HEK293T (cell line): ENCODE data around the gene PANX2.

Experiments
- CTCF ChIA-PET: fragments of 350-600 bp; formaldehyde crosslinking; extraction: SDS; loops from one replicate; lab custom pipeline; 2021; ENCODE audit warnings: antibody characterized with exemption, inconsistent platforms; lab: Yijun Ruan, JAX
- POLR2A ChIA-PET: fragments of 350-600 bp; formaldehyde crosslinking; extraction: SDS; loops from one replicate; lab custom pipeline; 2020; ENCODE audit warnings: antibody characterized with exemption, inconsistent platforms; lab: Yijun Ruan, JAX
- DNase-seq: peaks from one replicate; pipeline ENCODE4 v3.0.0; 2012; ENCODE audit warnings: mixed read lengths; ENCODE audit errors: extremely low spot score
- ARNT ChIP-seq: fragments of 450-650 bp; IDR thresholded peaks from 2 replicates; pipeline ENCODE4 v1.6.1; 2017; ENCODE audit warnings: mild to moderate bottlenecking
- BHLHE40 ChIP-seq: fragments of 450-650 bp; IDR thresholded peaks from 2 replicates; pipeline ENCODE4 v1.6.1; 2016; ENCODE audit warnings: mild to moderate bottlenecking, moderate library complexity, borderline replicate concordance
- CTBP1 ChIP-seq: fragments of 450-650 bp; IDR thresholded peaks from 2 replicates; pipeline ENCODE4 v1.6.1; 2016; ENCODE audit warnings: borderline replicate concordance
- ELF4 ChIP-seq: fragments of 450-650 bp; IDR thresholded peaks from 2 replicates; pipeline ENCODE4 v1.6.1; 2017; ENCODE audit warnings: antibody characterized with exemption
- FOXA1 ChIP-seq: fragments of 450-650 bp; IDR thresholded peaks from 2 replicates; pipeline ENCODE4 v1.6.1; 2016; ENCODE audit warnings: mild to moderate bottlenecking
- FOXK2 ChIP-seq: fragments of 450-650 bp; IDR thresholded peaks from 2 replicates; pipeline ENCODE4 v1.6.1; 2016; ENCODE audit warnings: mild to moderate bottlenecking
- FOXM1 ChIP-seq: fragments of 450-650 bp; IDR thresholded peaks from 2 replicates; pipeline ENCODE4 v1.6.1; 2017; ENCODE audit warnings: mild to moderate bottlenecking, borderline replicate concordance
- HDGF ChIP-seq: fragments of 450-650 bp; IDR thresholded peaks from 2 replicates; pipeline ENCODE4 v1.6.1; 2017; ENCODE audit warnings: antibody characterized with exemption, borderline replicate concordance
- L3MBTL2 ChIP-seq: fragments of 450-650 bp; conservative IDR thresholded peaks from 2 replicates; pipeline ENCODE4 v1.6.1; 2016; ENCODE audit warnings: mild to moderate bottlenecking
- LEF1 ChIP-seq: fragments of 450-650 bp; IDR thresholded peaks from 2 replicates; pipeline ENCODE4 v1.6.1; 2017; ENCODE audit warnings: mild to moderate bottlenecking, borderline replicate concordance
- NFRKB ChIP-seq: fragments of 450-650 bp; IDR thresholded peaks from 2 replicates; pipeline ENCODE4 v1.6.1; 2016; ENCODE audit warnings: mild to moderate bottlenecking, moderate library complexity
- PKNOX1 ChIP-seq: fragments of 450-650 bp; IDR thresholded peaks from 2 replicates; pipeline ENCODE4 v1.6.1; 2016
- SP1 ChIP-seq: fragments of 450-650 bp; IDR thresholded peaks from 2 replicates; pipeline ENCODE4 v1.6.1; 2017
- SUZ12 ChIP-seq: fragments of 450-650 bp; IDR thresholded peaks from 2 replicates; pipeline ENCODE4 v1.6.1; 2016; ENCODE audit warnings: mild to moderate bottlenecking
- TARDBP ChIP-seq: fragments of 450-650 bp; IDR thresholded peaks from 2 replicates; pipeline ENCODE4 v1.6.1; 2016
- ZNF384 ChIP-seq: fragments of 450-650 bp; IDR thresholded peaks from 2 replicates; pipeline ENCODE4 v1.6.1; 2016

PANX2 gene

GRCh38 chr22:50224071-50224470 is 53.5 kb downstream of the PANX2 start:
- TF ChIP-seq FOXM1 (no peak), LEF1 (no peak), CTBP1 (no peak), L3MBTL2 (no peak), NFRKB (no peak), ZNF384 (no peak), ARNT (no peak), FOXA1 (no peak), SUZ12 (no peak)
- ChIA-PET CTCF (interaction anchor here (1.1 to 1.2 kb wide), 2 partner anchors 13 to 17 kb away, joined by 3 read pairs; no protein-coding TSS in a partner anchor), POLR2A (no interaction called here)
- no peak for DNase-seq

DNA sequence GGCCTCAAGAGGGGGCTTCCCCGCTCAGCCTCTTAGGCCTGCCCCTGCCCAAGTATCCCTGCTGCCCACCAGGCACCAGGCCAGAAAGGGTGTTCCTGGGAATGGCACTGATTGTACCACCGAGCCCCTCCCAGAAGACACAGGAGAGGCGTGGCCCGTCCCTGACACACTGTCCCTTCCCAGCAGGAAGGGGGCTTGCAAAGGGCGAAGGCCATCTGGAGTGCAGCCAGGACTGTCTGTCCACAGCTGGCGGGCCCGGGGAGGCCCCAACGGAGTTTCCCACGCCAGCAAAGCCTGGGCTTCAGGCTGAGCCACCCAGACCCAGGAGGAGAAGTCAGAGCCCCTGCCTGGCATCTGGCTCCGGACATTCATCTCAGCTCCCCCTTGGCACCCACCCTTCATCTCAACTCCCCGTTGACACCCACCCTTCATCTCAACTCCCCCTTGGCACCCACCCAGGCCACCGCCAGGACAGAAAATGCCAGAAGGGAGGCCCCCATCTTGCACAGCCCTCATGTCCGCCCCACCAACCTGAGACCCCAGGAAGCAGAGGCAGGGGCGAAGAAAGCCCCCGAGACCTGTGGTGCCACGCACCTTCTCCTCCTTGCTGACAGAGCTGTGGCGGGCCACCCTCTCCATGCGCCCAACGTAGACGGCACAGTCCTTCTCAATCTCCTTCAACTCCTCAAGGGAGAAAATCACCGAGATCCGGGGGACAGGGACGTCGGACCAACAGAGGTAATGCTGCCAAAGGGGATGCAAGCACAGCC is 54.9 kb downstream of the PANX2 start:
- CTCF ChIA-PET, result no interaction called here
- POLR2A ChIA-PET, result no interaction called here
- TF ChIP-seq FOXM1 (no peak), HDGF (no peak), NFRKB (no peak), FOXK2 (no peak), BHLHE40 (no peak), SP1 (no peak), FOXA1 (no peak), PKNOX1 (no peak), CTBP1 (no peak), TARDBP (no peak), ZNF384 (no peak), ELF4 (no peak), LEF1 (no peak), ARNT (no peak), SUZ12 (no peak), L3MBTL2 (no peak)
- DNase-seq, result no peak

- no peak for DNase-seq
- ChIA-PET POLR2A (no interaction called here), CTCF (no interaction called here)
- TF ChIP-seq BHLHE40 (no peak), PKNOX1 (no peak), CTBP1 (no peak)
Measured at GRCh38 chr22:50226063-50226874, 55.7 kb downstream of the PANX2 start.

DNA sequence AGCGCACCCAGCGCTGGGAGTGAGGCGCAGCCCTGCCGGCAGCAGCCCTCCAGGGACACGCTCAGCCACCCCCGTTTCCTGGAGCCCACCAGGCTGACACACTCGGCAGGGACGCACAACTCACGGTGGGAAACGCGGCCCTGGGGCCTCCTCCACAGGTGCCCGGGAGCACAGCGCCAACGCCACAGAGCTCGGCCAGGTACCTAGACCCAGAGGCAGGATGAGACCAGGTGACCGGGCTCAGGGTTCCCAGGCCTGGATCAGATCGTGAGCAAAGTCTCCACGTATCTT is 56.3 kb downstream of the PANX2 start:
- TF ChIP-seq ARNT (no peak), ELF4 (no peak), PKNOX1 (no peak), NFRKB (no peak), FOXA1 (no peak), ZNF384 (no peak), FOXK2 (no peak), LEF1 (no peak), BHLHE40 (no peak), L3MBTL2 (no peak), SP1 (no peak), HDGF (no peak), TARDBP (no peak), CTBP1 (no peak)
- ChIA-PET POLR2A (no interaction called here), CTCF (no interaction called here)
- DNase-seq, result no peak

DNA sequence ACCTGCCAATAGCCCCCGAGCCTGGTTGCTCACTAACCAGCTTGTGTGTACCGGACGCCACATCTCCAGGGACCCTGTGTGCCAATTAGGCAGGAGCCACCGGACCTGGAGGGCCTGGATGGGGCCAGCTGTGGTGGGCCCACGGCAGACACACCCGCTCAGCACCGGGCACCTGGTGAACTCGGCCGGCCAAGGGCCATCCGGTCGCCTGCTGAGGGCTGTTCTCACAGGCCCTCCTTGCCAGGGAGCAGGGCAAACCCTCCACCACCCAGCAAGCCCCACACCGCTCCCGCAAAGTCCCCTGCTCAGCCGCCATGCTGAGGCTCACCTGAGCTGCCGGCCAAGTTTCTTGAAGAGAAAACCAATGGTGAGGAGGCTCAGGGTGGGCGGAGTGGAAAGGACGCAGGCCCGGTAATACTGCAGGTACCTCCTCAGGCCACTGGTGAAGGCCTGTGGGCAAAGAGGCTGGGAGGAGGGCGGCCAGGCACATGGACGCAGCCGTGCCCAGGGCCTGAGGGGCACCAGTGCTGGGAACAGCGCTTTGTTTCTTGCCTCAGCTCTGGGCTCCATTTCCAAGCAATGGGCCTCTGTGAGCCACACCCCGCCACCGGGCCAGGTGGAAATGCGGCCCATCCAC is 57.2 kb downstream of the PANX2 start:
- ChIA-PET CTCF (interaction anchor here (0.6 kb wide), 1 partner anchor 100 kb away, joined by 3 read pairs; no protein-coding TSS in a partner anchor), POLR2A (no interaction called here)

More for the DNA sequence above, 57.2 kb downstream of the PANX2 start:
- TF ChIP-seq BHLHE40 (no peak), SP1 (no peak), L3MBTL2 (no peak), CTBP1 (no peak), TARDBP (no peak), SUZ12 (no peak), FOXA1 (no peak), ELF4 (no peak), LEF1 (no peak), PKNOX1 (no peak), FOXM1 (no peak), HDGF (no peak), ARNT (no peak), FOXK2 (no peak), NFRKB (no peak)
- DNase-seq, result no peak
